ENCODE results near the gene HES5. TPM values are rescaled to one million over a fixed set of nuclear protein-coding genes. Genes with fewer than 3 reads are reported as not detected.

Gene HES5
- total RNA-seq, 2 experiments from 2014 or later, result not detected

GRCh38 chr1:2528966-2529783 lies 888 bp downstream of the HES5 start:
- H3K27ac ChIP-seq (ENCODE audit: low read depth, low read length, poor library complexity, severe bottlenecking), result no peak overlapping the region
- POLR2A ChIA-PET, result no interaction called here
- no peaks in the 10 kb centered on the region for H3K9me3 ChIP-seq (ENCODE audit: low read length)
- BruUV-seq (replicated peaks), result no TSS peak
- H3K4me2 ChIP-seq (ENCODE audit: low read length), result no peak overlapping the region
- TF ChIP-seq CTCF (conservative IDR thresholded peaks at IDR 0.05; ENCODE audit: low read length), result no peak
- TF ChIP-seq EZH2phosphoT487 (IDR thresholded peaks at IDR 0.05; ENCODE audit: borderline replicate concordance, low read depth, low read length), result no peak
- no peaks in the 10 kb centered on the region for H3K36me3 ChIP-seq (ENCODE audit: insufficient read depth, low read length)
- H3K4me3 ChIP-seq (ENCODE audit: low read depth, low read length, poor library complexity, severe bottlenecking), result no peak overlapping the region
- H3K4me1 ChIP-seq (ENCODE audit: insufficient read depth, low read length, poor library complexity, severe bottlenecking), result peaks cover 18% of the 10 kb centered on the region
- intact Hi-C loops (cut with micrococcal nuclease; ENCODE audit: unreplicated experiment), result no loop called here
- no peak overlapping the region for H2AFZ ChIP-seq (ENCODE audit: low read length)
- no peaks in the 10 kb centered on the region for H3K9me2 ChIP-seq (ENCODE audit: insufficient read depth, low read length)
- peaks cover 13% of the 10 kb centered on the region for H4K20me1 ChIP-seq (ENCODE audit: insufficient read depth, low read length)
- peaks cover 18% of the 10 kb centered on the region for H3K79me2 ChIP-seq (ENCODE audit: insufficient read depth, low read depth, low read length)
- CTCF ChIA-PET (ENCODE audit: unreplicated experiment), result no interaction called here
- no peak for DNase-seq (ENCODE audit: low spot score)

- no peak for DNase-seq (ENCODE audit: low spot score)
- no peaks in the 10 kb centered on the region for H3K9me2 ChIP-seq (ENCODE audit: insufficient read depth, low read length)
- CTCF ChIA-PET (ENCODE audit: unreplicated experiment), result no interaction called here
- no peaks in the 10 kb centered on the region for H3K36me3 ChIP-seq (ENCODE audit: insufficient read depth, low read length)
- peaks cover 24% of the 10 kb centered on the region for H3K79me2 ChIP-seq (ENCODE audit: insufficient read depth, low read depth, low read length)
- H3K4me1 ChIP-seq (ENCODE audit: insufficient read depth, low read length, poor library complexity, severe bottlenecking), result peaks cover 23% of the 10 kb centered on the region
- no peak for TF ChIP-seq CTCF (conservative IDR thresholded peaks at IDR 0.05; ENCODE audit: low read length)
- TF ChIP-seq EZH2phosphoT487 (IDR thresholded peaks at IDR 0.05; ENCODE audit: borderline replicate concordance, low read depth, low read length), result no peak
- H2AFZ ChIP-seq (ENCODE audit: low read length), result no peak overlapping the region
- H3K27ac ChIP-seq (ENCODE audit: low read depth, low read length, poor library complexity, severe bottlenecking), result no peak overlapping the region
- H3K4me3 ChIP-seq (ENCODE audit: low read depth, low read length, poor library complexity, severe bottlenecking), result no peak overlapping the region
- no TSS peak for BruUV-seq (replicated peaks)
- H3K9me3 ChIP-seq (ENCODE audit: low read length), result no peaks in the 10 kb centered on the region
- peaks cover 13% of the 10 kb centered on the region for H4K20me1 ChIP-seq (ENCODE audit: insufficient read depth, low read length)
- POLR2A ChIA-PET, result no interaction called here
- intact Hi-C loops (cut with micrococcal nuclease; ENCODE audit: unreplicated experiment), result no loop called here
- H3K4me2 ChIP-seq (ENCODE audit: low read length), result no peak overlapping the region
Measured at GRCh38 chr1:2528611-2528965, 1.5 kb downstream of the HES5 start.

GRCh38 chr1:2528016-2528415 lies 2.0 kb downstream of the HES5 start:
- no peaks in the 10 kb centered on the region for H3K36me3 ChIP-seq (ENCODE audit: insufficient read depth, low read length)
- BruUV-seq (replicated peaks), result no TSS peak
- peaks cover 30% of the 10 kb centered on the region for H3K79me2 ChIP-seq (ENCODE audit: insufficient read depth, low read depth, low read length)
- H3K4me1 ChIP-seq (ENCODE audit: insufficient read depth, low read length, poor library complexity, severe bottlenecking), result peaks cover 26% of the 10 kb centered on the region
- ChIA-PET POLR2A (no interaction called here), CTCF (ENCODE audit: unreplicated experiment) (no interaction called here)
- DNase-seq (ENCODE audit: low spot score), result no peak
- H4K20me1 ChIP-seq (ENCODE audit: insufficient read depth, low read length), result peaks cover 13% of the 10 kb centered on the region
- H3K27ac ChIP-seq (ENCODE audit: low read depth, low read length, poor library complexity, severe bottlenecking), result no peak overlapping the region
- no peak overlapping the region for H2AFZ ChIP-seq (ENCODE audit: low read length)
- no peak overlapping the region for H3K4me3 ChIP-seq (ENCODE audit: low read depth, low read length, poor library complexity, severe bottlenecking)
- intact Hi-C loops (cut with micrococcal nuclease; ENCODE audit: unreplicated experiment), result no loop called here
- H3K4me2 ChIP-seq (ENCODE audit: low read length), result no peak overlapping the region
- no peak for TF ChIP-seq CTCF (conservative IDR thresholded peaks at IDR 0.05; ENCODE audit: low read length)
- no peak for TF ChIP-seq EZH2phosphoT487 (IDR thresholded peaks at IDR 0.05; ENCODE audit: borderline replicate concordance, low read depth, low read length)
- no peaks in the 10 kb centered on the region for H3K9me3 ChIP-seq (ENCODE audit: low read length)
- H3K9me2 ChIP-seq (ENCODE audit: insufficient read depth, low read length), result no peaks in the 10 kb centered on the region
